ENCODE results near the gene CNTROB. TPM values are rescaled to one million over a fixed set of nuclear protein-coding genes. Genes with fewer than 3 reads are reported as not detected.

The CNTROB gene
- total RNA-seq, 1 donor from 2014 or later: 13.7 TPM

GRCh38 chr17:7997186-7997585 is 65.2 kb downstream of the CNTROB start:
- intact Hi-C loops (cut with DNase I): no loop called here

More at GRCh38 chr17:7997186-7997585, 65.2 kb downstream of the CNTROB start:
- Histone ChIP-seq H3K4me1 (no peaks in the 10 kb centered on the region), H3K4me3 (no peak overlapping the region), H3K27ac (no peak overlapping the region), H3K36me3 (no peaks in the 10 kb centered on the region), H3K9me3 (no peaks in the 10 kb centered on the region), H3K27me3 (no peaks in the 10 kb centered on the region)
- TF ChIP-seq, protein P1, sequence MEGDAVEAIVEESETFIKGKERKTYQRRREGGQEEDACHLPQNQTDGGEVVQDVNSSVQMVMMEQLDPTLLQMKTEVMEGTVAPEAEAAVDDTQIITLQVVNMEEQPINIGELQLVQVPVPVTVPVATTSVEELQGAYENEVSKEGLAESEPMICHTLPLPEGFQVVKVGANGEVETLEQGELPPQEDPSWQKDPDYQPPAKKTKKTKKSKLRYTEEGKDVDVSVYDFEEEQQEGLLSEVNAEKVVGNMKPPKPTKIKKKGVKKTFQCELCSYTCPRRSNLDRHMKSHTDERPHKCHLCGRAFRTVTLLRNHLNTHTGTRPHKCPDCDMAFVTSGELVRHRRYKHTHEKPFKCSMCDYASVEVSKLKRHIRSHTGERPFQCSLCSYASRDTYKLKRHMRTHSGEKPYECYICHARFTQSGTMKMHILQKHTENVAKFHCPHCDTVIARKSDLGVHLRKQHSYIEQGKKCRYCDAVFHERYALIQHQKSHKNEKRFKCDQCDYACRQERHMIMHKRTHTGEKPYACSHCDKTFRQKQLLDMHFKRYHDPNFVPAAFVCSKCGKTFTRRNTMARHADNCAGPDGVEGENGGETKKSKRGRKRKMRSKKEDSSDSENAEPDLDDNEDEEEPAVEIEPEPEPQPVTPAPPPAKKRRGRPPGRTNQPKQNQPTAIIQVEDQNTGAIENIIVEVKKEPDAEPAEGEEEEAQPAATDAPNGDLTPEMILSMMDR (IDR thresholded peaks at IDR 0.05): peak in 2 of 3 experiments; percentile 11 to 21
- no peak for DNase-seq (ENCODE audit: low spot score in 2 of 2)

Other genes starting within 250 kb of the CNTROB start
- 48.0 TPM for gene TP53, start 244.7 kb upstream of the CNTROB start, total RNA-seq
- 1.5 TPM for gene WRAP53, start 243.7 kb upstream of the CNTROB start, total RNA-seq
- not detected for gene EFNB3, start 227.0 kb upstream of the CNTROB start, total RNA-seq
- 0.43 TPM for gene DNAH2, start 214.5 kb upstream of the CNTROB start, total RNA-seq
- 20.0 TPM for gene KDM6B, start 98.0 kb upstream of the CNTROB start, total RNA-seq
- gene TMEM88, start 77.1 kb upstream of the CNTROB start, total RNA-seq: 223 TPM
- gene NAA38, start 74.6 kb upstream of the CNTROB start, total RNA-seq: 59.0 TPM
- 0.21 TPM for gene CYB5D1, start 74.2 kb upstream of the CNTROB start, total RNA-seq
- 102 TPM for gene CHD3, start 43.4 kb upstream of the CNTROB start, total RNA-seq
- gene RNF227, start 15.9 kb upstream of the CNTROB start, total RNA-seq: 0.32 TPM
- not detected for gene KCNAB3, start 2.4 kb upstream of the CNTROB start, total RNA-seq
- 36.0 TPM for gene TRAPPC1, start 260 bp upstream of the CNTROB start, total RNA-seq
- not detected for gene GUCY2D, start 70.4 kb downstream of the CNTROB start, total RNA-seq
- gene ALOX15B, start 106.9 kb downstream of the CNTROB start, total RNA-seq: 2.3 TPM
- not detected for gene ALOX12B, start 155.5 kb downstream of the CNTROB start, total RNA-seq
- gene ALOXE3, start 186.3 kb downstream of the CNTROB start, total RNA-seq: not detected
- not detected for gene HES7, start 191.9 kb downstream of the CNTROB start, total RNA-seq
- gene PER1, start 220.2 kb downstream of the CNTROB start, total RNA-seq: 178 TPM
- 28.3 TPM for gene VAMP2, start 230.7 kb downstream of the CNTROB start, total RNA-seq
- gene TMEM107, start 244.2 kb downstream of the CNTROB start, total RNA-seq: 1.6 TPM